ENCODE data around the gene VTCN1. TPM values are rescaled to one million over a fixed set of nuclear protein-coding genes. Genes with fewer than 3 reads are reported as not detected.

Gene VTCN1
- total and polyA plus RNA-seq, 2 of the 13 experiments (the other 11 are each of a cell fraction or from before 2014, with no cell fraction given), result not detected

DNA sequence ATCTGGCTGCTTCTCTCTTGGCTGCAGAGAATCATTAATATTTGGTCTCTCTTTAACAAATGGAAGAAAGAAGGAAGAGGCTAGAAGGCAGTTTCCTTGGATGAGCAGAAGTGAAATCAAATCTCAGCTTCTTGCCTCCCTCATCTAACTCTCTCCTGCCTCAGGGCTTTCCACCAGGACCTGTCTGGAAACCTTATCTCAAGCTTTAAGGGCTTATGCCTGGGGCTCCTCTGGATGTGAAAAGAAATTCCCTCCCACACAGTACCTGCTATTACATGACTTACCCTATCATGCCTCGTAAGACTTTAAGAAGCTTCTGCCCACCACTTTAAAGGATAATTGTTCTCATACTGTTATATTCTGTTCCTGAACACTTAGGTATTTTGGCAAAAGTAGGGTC is 8.9 kb downstream of the VTCN1 start:
- Histone ChIP-seq H3K9ac (ENCODE audit: insufficient read depth, low read depth, low read length) (no peak overlapping the region), H2AFZ (ENCODE audit: low read length) (no peak overlapping the region), H3K4me1 (ENCODE audit: insufficient read depth, low read length) (no peaks in the 10 kb centered on the region), H3K4me3 (replicated peaks in 1 of 3; ENCODE audit: insufficient read depth in 1 of 3, low read depth in 2 of 3, low read length in 3 of 3) (no peak overlapping the region), H3K79me2 (ENCODE audit: insufficient read depth, low read length) (no peaks in the 10 kb centered on the region), H3K4me2 (ENCODE audit: low read depth, low read length) (no peak overlapping the region), H3K27ac (ENCODE audit: extremely low read length, insufficient read depth, low read length) (no peak overlapping the region), H3K36me3 (replicated peaks in 1 of 2; ENCODE audit: control insufficient read depth in 1 of 2, insufficient read depth in 2 of 2, low read length in 2 of 2) (no peaks in the 10 kb centered on the region), H3K27me3 (ENCODE audit: control insufficient read depth in 1 of 2, insufficient read depth in 2 of 2, low read length in 2 of 2) (peaks cover 0 to 7% of the 10 kb centered on the region in 2 experiments; a peak in 1 of 5 replicates), H3K9me3 (ENCODE audit: low read length) (no peaks in the 10 kb centered on the region), H4K20me1 (ENCODE audit: insufficient read depth, low read length) (no peaks in the 10 kb centered on the region)
- ChIA-PET POLR2A (no interaction called here), CTCF (ENCODE audit: low intra/inter-chr PET ratio, low total read pairs) (no interaction called here)
- intact Hi-C loops (cut with micrococcal nuclease; ENCODE audit: unreplicated experiment), result no loop called here
- no peak for FAIRE-seq
- in situ Hi-C loops (cut with HindIII; ENCODE audit: extremely low pct_ligation_motif_present, low pct_unique_long_range_greater_than_20kb), result no loop called here
- DNase-seq (ENCODE audit: low spot score), result no peak
- WGBS (ENCODE audit: low lambda C conversion rate), result 23% methylated on average over 1 of the region's 1 CpG
- BruUV-seq (replicated peaks), result no TSS peak
- no peak for ATAC-seq
- TF ChIP-seq, protein P1, sequence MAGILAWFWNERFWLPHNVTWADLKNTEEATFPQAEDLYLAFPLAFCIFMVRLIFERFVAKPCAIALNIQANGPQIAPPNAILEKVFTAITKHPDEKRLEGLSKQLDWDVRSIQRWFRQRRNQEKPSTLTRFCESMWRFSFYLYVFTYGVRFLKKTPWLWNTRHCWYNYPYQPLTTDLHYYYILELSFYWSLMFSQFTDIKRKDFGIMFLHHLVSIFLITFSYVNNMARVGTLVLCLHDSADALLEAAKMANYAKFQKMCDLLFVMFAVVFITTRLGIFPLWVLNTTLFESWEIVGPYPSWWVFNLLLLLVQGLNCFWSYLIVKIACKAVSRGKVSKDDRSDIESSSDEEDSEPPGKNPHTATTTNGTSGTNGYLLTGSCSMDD (CRISPR knock-in tag; IDR thresholded peaks at IDR 0.05), result no peak
- TF ChIP-seq SOX5 (CRISPR knock-in tag; IDR thresholded peaks at IDR 0.05; ENCODE audit: borderline replicate concordance), result no peak
- no peak for TF ChIP-seq ZNF562 (CRISPR knock-in tag; IDR thresholded peaks at IDR 0.05; ENCODE audit: borderline replicate concordance)
- no peak for TF ChIP-seq ZNF646 (CRISPR knock-in tag; IDR thresholded peaks at IDR 0.05)
- TF ChIP-seq ZMAT5 (CRISPR knock-in tag; IDR thresholded peaks at IDR 0.05; ENCODE audit: borderline replicate concordance, low read depth), result no peak
- TF ChIP-seq ARID2 (CRISPR knock-in tag; IDR thresholded peaks at IDR 0.05; ENCODE audit: borderline replicate concordance), result no peak
- no peak for TF ChIP-seq PHF5A (CRISPR knock-in tag; IDR thresholded peaks at IDR 0.05; ENCODE audit: low read depth, unreplicated experiment)
- no peak for TF ChIP-seq ZNF574 (CRISPR knock-in tag; IDR thresholded peaks at IDR 0.05)
- TF ChIP-seq GZF1 (CRISPR knock-in tag; IDR thresholded peaks at IDR 0.05), result no peak
- TF ChIP-seq ZFP41 (CRISPR knock-in tag; IDR thresholded peaks at IDR 0.05; ENCODE audit: borderline replicate concordance), result no peak
- no peak for TF ChIP-seq JUNB (CRISPR knock-in tag; IDR thresholded peaks at IDR 0.05; ENCODE audit: borderline replicate concordance)
- no peak for TF ChIP-seq ZNF414 (CRISPR knock-in tag; IDR thresholded peaks at IDR 0.05)
- TF ChIP-seq MIXL1 (CRISPR knock-in tag; IDR thresholded peaks at IDR 0.05), result no peak
- TF ChIP-seq ZBTB21 (CRISPR knock-in tag; IDR thresholded peaks at IDR 0.05), result no peak
- TF ChIP-seq SIX1 (CRISPR knock-in tag; IDR thresholded peaks at IDR 0.05; ENCODE audit: borderline replicate concordance), result no peak

All from HepG2 (cell line).